GM19238 (cell line): Measurements from ENCODE around the gene TSPO2.
"Not testable (repeated sequence)": the region's sequence is repeated elsewhere in the genome, so short reads cannot be mapped to it uniquely, and the experiment has no call there.

Experiments
- DNase-seq: peaks from one replicate; pipeline ENCODE4 v3.0.0; 2011; ENCODE audit warnings: low spot score; ENCODE audit not compliant: insufficient read length

TSPO2 gene, protein sequence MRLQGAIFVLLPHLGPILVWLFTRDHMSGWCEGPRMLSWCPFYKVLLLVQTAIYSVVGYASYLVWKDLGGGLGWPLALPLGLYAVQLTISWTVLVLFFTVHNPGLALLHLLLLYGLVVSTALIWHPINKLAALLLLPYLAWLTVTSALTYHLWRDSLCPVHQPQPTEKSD

GRCh38 chr6:41042226-41043055 lies at the start of gene TSPO2:
Gene TSPO2 (plus strand): TSS chr6:41042467. CDS start chr6:41042986, 519 bp downstream.
- DNase-seq: no peak

- no peak for DNase-seq
These were observed 49.5 kb upstream of the TSPO2 start for GRCh38 chr6:40992746-40993145.

DNA sequence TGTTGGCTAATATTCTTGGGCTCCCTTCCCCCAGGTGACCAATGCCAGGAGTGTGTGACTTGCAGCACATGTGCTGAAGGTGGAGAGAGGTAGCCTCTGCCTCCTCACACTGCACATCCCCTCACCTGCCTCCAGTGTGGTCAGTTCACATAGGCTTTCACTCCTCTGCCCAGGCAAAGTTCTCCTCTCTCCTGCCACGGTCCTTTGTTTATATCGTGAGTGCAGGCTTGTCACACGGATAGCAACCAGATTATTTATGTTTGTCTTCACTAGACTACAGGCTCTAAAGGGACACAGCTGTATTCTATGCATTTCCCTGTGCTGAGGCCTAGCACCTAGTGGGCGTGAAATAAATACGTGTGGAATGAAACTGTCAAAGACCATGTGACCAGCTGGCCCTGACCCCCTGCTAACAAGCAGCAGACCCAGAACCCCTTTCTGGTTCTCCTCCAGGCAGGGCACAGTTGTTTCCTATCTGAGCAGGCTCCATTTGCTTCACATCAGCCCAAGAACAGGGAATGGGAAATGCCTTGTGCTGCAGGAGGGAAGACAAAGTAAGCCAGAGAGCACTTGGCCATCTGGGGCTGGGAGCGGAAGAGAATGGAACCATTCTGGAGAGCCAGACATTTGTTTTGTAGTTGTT lies 45.6 kb upstream of the TSPO2 start:
- DNase-seq: no peak

DNA sequence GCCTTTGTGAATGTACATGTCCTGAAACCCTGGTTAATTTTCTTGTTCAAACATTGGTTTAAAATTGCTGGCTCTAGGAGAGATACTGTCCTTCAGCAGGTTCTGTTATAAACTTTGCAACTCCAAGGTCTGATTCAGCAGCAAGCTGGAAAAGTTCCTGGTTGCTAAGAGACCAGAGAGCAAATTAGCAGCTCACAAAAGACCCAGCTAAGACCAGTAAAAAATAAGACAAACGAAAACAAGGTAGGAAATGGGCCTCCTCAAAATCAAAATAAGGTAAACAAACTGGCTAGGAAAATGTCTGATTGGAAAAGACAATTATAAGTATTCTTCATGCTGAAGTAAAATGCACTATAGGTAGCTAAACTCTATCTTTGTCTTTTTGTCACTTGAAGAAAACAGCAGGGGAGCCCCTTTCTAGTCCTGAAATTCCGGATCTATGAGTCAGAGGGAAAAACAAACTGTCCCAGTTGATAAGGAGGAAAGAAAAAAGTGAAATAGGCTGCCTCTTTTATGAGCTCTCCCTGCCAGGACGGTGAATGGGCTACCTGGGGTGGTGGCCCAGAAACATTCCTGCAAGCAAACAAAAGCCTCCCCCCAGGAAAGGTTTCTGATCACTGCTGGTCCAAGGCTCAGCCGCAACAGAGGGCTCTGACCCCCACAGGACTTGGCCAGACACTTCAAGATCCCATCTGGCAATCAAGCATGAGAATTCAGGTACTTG lies 44.9 kb upstream of the TSPO2 start:
- no peak for DNase-seq

GRCh38 chr6:40998661-40999060 lies 43.6 kb upstream of the TSPO2 start:
- DNase-seq: no peak

DNA sequence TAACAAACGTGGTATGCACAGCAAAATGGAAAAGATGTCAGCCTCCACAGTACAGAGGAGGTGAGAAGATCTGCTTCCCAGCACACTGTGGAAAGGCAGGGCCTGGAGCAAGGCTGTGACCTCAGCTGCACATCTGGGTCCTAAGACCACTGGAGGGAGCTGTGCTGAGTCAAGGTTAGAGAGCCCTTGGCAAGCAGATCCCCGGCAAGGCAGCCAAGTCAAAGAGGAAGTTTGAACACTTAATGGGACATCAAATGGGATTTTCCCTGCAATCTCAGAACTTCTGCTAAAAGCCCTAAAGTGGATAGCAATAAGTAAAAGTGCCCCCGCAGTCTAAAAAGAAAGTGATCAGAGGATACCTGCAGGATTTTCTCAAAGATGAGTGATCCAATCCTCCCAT lies 42.7 kb upstream of the TSPO2 start:
- DNase-seq: peak; percentile 28

DNA sequence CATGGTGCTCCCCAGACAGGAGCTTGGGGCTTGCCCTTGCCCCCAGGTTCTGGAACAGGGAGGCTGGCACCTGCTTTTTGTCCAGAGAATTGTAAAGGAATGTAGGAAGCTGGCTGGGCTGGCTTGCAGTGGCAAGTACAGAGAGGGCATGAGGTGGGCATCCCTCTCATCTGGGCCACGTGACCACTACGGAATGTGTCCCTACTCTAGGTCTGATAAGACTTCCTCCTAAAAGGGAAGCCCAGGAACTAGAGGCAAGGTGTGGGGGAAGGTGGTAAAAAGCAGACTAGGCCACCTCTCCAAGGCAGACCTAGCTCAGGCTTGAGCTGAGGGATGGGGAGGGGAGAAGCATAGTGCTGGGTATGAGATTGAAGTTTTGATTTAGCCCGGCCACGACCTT lies 42.0 kb upstream of the TSPO2 start:
- no peak for DNase-seq

DNA sequence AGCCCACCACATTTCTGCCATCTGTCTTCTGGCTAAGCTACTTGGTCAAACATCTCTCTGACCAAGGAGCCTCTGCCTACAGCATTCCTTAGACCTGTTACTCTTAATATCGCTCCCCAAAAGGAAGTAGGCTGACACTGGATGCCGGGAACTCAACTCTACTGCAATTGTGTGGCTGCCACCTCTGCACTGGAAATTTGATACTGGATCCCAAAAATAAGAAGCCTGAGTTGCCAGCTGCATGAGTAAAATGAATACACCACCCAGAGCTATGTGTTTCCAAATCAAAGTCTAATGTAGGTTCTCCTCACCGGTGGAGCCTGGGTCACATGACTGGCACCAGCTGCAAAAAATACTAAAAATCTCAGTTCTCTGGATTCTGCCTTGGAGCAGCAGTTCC lies 40.1 kb upstream of the TSPO2 start:
- DNase-seq: no peak

DNA sequence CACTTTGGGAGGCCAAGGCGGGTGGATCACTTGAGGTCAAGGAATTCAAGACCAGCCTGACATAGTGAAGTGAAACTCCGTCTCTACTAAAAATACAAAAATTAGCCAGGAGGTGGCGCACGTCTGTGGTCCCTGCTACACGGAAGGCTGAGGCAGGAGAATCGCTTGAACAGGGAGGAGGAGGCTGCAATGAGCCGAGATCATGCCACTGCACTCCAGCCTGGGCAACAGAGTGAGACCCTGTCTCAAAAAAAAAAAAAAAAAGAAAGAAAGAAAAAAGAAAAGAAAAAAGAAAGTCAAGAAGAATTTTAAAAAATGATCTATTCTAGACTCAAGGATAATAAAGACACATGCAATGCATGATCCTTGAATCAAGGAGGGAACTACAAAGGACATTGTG lies 36.0 kb upstream of the TSPO2 start:
- not testable (repeated sequence) for DNase-seq

DNA sequence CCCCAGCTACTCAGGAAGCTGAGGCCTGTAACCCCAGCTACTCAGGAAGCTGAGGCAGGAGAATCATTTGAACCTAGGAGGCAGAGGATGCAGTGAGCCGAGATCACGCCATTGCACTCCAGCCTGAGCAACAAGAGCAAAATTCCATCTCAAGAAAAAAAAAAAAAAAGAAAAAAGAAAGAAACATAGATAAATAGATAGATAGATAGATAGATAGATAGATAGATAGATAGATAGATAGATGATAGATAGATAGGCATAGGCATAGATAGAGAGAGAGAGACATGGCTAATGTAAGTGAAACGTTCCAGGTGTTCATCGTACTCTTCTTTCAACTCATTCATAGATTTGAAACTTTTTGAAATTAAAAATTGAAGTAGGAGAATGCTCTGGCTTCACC lies 35.3 kb upstream of the TSPO2 start:
- not testable (repeated sequence) for DNase-seq

DNA sequence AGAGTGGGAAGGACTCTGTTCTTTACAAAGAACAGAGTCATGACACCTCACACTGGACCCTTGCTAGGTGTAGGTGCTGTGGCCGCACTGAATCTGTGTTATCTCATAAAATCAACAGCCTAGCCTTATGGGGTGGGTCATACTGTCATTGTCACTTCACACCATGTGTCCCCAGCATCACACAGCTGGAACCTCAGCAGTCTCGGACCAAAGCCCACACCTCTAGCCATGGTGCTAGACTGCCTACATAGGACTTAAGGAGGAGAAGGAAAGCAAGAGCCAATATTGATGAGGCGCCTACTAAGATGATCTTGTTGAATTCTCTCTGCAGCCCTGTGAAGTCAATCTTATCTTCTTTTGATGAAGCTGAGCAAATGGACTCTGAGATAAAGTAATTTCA lies 34.3 kb upstream of the TSPO2 start:
- no peak for DNase-seq

DNA sequence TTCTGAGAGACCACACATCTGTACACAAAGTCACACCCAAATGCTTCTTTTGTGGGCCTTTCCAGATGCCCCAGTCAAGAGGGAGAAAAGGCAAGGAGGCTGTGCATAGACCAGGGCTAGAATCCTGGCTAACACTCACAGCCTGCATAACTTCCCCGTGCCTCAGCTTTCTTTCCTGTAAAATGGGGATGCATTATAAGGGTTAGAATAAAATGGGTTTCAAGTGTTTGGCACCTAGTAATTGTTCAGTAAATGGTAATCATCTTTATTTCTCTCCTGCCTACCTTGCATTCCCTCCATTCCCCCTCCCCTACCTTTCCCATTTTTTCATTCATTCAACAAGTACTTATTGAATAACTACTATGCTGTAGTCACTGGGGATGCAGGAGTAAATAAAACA lies 32.6 kb upstream of the TSPO2 start:
- no peak for DNase-seq

DNA sequence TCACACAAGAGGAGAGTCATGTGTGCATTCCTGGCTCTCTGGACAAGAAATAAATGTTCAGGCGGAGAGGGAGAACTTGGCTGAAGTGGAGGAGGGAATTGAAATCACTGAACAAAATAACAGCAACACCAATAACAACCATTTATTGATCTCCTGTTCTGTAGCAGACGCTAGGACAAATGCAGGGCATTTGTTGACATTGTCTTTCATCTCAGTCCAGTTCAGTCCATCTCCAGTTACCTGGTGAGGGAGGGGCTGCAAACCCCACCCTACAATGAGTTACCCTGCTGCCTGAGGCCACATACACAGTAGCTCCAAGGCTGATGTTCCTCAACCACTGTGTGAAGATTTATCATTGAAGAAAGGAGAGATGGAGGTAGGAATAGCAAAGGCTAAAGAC lies 30.6 kb upstream of the TSPO2 start:
- DNase-seq: no peak

DNA sequence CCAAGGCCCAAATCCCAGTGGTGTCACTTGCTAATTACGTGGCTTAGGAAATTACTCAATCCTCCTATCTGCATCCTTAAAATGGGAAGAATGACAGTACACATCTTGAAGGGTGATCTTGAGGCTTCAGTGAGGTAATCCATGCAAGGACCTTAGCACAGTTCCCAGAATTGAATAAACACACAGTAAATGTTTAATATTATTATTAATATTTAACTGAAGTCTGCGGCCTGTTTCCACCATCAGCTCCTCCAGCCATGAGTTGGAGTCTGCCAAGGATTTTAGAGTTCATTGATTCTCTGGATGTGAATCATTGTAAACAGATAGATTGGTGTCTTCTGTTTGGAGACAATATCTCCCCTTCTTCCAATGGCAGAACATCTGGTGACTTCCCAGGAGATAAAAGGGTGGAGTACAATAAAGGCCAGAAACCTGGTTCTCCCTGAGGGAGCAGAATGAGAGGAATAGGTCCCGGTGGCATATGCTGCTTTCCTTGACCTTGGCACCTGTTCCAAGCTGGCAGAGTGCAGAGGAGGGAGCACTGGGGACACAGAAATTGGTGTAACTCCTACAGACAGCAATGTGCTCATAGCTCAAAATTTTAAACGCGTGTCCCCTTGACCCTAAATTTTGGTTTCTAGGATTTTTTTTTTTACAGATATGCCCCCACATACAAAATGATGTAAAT lies 28.7 kb upstream of the TSPO2 start:
- no peak for DNase-seq

DNA sequence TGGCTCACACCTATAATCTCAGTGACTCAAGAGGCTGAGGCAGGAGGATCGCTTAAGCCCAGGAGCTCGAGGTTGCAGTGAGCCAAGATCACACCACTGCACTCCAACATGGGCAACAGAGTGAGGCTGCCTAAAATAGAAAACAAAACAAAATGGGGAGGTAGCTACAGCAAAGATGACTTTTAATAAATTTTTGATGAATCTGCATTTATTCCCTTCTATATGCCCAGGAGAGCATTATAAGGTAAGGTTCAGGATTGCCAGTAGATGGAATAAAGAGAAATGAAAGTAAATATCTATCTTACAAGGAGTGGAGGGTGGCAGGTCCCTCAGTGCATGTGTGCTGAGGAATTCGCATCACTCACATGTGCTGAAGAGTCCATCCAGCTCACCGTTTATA lies 27.5 kb upstream of the TSPO2 start:
- no peak for DNase-seq

- not testable (repeated sequence) for DNase-seq
These were observed 26.4 kb upstream of the TSPO2 start for GRCh38 chr6:41015860-41016259.

GRCh38 chr6:41017663-41018062 lies 24.6 kb upstream of the TSPO2 start:
- DNase-seq: no peak

GRCh38 chr6:41021832-41022231 lies 20.4 kb upstream of the TSPO2 start:
- DNase-seq: no peak

DNA sequence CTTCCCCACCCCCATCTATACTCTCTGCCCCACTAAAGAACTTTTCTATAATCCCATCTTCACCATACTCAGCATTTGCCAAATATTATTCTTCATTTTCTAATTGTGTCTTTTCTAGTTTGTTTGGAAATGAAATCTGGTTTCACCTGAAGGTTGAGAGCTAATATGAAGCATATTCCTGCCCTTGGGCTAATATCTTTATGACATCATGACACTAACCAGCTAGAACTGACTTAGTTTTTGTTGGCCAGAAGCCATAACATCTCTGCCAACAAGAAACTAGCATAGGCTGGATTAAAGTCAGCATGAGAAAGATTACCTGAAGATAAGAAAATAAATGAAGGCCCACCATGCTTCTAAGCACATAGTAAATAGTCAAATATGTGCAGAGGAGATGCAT lies 20.0 kb upstream of the TSPO2 start:
- no peak for DNase-seq

GRCh38 chr6:41023114-41023513 lies 19.2 kb upstream of the TSPO2 start:
- DNase-seq: no peak

GRCh38 chr6:41025966-41026530 lies 16.2 kb upstream of the TSPO2 start:
- no peak for DNase-seq
